OCI-LY7 (cell line): ENCODE data around the gene SLC16A11.

Experiments used
- EZH2phosphoT487 ChIP-seq: fragments of 200-600 bp; sonication (generic); IDR thresholded peaks from 2 replicates; pipeline ENCODE4 v1.6.1; 2018; ENCODE audit warnings: low read depth, borderline replicate concordance, mild to moderate bottlenecking, mixed run types, antibody characterized with exemption, low read length, moderate library complexity, mixed read lengths
- TF ChIP-seq, protein P1 (sequence below): fragments of 200-600 bp; sonication (generic); conservative IDR thresholded peaks from 2 replicates; pipeline ENCODE4 v1.5.1; 2014; ENCODE audit warnings: mild to moderate bottlenecking, antibody characterized with exemption, low read length, moderate library complexity, mixed read lengths

DNA sequence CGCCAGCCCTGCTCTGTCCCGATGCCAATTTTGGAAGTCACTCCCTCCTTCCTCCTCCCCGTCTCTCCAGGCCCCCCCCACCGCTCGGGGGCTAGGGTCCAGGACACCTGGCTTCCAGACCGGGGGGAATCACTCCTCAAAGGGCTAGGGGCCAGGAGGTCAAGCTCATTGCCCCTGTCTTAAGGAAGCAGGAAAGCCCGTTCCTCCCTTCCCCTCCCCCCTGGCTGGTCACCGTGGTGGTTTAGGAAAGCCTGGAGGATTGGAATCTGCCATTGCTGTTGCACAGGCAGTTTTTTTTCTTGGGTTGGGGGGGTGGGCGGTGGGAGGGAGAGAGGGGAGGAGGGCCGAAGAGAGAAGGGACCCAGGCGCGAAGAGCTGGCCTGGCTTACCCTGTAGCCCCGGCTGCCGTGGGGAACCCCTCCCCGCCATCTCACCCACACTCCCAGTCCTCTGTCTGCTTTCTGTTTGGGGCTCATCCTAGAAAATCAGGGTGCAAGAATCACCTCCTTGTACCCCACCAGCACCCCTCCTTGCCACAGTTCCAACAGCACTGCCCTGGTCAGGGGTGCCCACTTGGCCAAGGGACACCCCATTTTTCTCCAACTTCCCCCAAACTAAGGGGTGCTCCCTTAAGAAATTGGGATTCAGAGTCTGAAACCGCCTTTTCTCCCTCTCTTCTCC is 23.9 kb downstream of the SLC16A11 start:
- TF ChIP-seq, protein P1, sequence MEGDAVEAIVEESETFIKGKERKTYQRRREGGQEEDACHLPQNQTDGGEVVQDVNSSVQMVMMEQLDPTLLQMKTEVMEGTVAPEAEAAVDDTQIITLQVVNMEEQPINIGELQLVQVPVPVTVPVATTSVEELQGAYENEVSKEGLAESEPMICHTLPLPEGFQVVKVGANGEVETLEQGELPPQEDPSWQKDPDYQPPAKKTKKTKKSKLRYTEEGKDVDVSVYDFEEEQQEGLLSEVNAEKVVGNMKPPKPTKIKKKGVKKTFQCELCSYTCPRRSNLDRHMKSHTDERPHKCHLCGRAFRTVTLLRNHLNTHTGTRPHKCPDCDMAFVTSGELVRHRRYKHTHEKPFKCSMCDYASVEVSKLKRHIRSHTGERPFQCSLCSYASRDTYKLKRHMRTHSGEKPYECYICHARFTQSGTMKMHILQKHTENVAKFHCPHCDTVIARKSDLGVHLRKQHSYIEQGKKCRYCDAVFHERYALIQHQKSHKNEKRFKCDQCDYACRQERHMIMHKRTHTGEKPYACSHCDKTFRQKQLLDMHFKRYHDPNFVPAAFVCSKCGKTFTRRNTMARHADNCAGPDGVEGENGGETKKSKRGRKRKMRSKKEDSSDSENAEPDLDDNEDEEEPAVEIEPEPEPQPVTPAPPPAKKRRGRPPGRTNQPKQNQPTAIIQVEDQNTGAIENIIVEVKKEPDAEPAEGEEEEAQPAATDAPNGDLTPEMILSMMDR = no peak
- no peak for TF ChIP-seq EZH2phosphoT487
